D721Med (cell line): ENCODE measurements around the gene ARPC1A.
"Not testable (repeated sequence)": the region's sequence is repeated elsewhere in the genome, so short reads cannot be mapped to it uniquely, and the experiment has no call there.

Experiments
- DNase-seq: peaks from one replicate; pipeline ENCODE4 v3.0.0; 2011; ENCODE audit warnings: low spot score; ENCODE audit not compliant: insufficient read length
- FAIRE-seq: peaks from 2 replicates; lab custom pipeline; 2011; peaks lifted over from hg19 to GRCh38; lab: Jason Lieb, UNC
- CTCF ChIP-seq: IDR thresholded peaks from 2 replicates; pipeline ENCODE4 v1.5.1; 2012; ENCODE audit warnings: mild to moderate bottlenecking, control low read depth; ENCODE audit not compliant: insufficient read depth; ENCODE audit errors: missing control alignments

The ARPC1A gene

GRCh38 chr7:99324559-99324958, 1.1 kb upstream of the ARPC1A start:
- no peak for FAIRE-seq
- no peak for TF ChIP-seq CTCF
- no peak for DNase-seq

- no peak for TF ChIP-seq CTCF
- no peak for FAIRE-seq
- DNase-seq: no peak
Observed at GRCh38 chr7:99325001-99325493, 651 bp upstream of the ARPC1A start.

- TF ChIP-seq CTCF: no peak
- FAIRE-seq (no peak), DNase-seq (no peak)
Observed at GRCh38 chr7:99326408-99326782, 697 bp downstream of the ARPC1A start.

- not testable (repeated sequence) for DNase-seq, FAIRE-seq
Observed at GRCh38 chr7:99330314-99330961, 4.7 kb downstream of the ARPC1A start.

GRCh38 chr7:99331002-99331401, 5.3 kb downstream of the ARPC1A start:
- no peak for FAIRE-seq
- TF ChIP-seq CTCF: no peak
- DNase-seq: no peak

- no peak for TF ChIP-seq CTCF
- FAIRE-seq (no peak), DNase-seq (no peak)
Observed at GRCh38 chr7:99339595-99339994, 13.9 kb downstream of the ARPC1A start.

- TF ChIP-seq CTCF: no peak
- DNase-seq (no peak), FAIRE-seq (no peak)
Observed at GRCh38 chr7:99340659-99341058, 15.0 kb downstream of the ARPC1A start.

GRCh38 chr7:99344061-99344647, 18.5 kb downstream of the ARPC1A start:
- no peak for DNase-seq
- TF ChIP-seq CTCF: no peak
- no peak for FAIRE-seq

GRCh38 chr7:99350641-99351040, 24.9 kb downstream of the ARPC1A start:
- FAIRE-seq, DNase-seq: not testable (repeated sequence)
